Smooth muscle cell of the coronary artery (primary cell): ENCODE measurements around the gene NUMB. TPM values are rescaled to one million over a fixed set of nuclear protein-coding genes. Genes with fewer than 3 reads are reported as not detected.

ENCODE experiments used
- total RNA-seq: library from RNA; depleted of rRNA; stranded (reverse); fragments of >200 nt; gene quantifications from 2 replicates; pipeline ENCODE4 v1.2.3, GENCODE V29; 2014; ENCODE audit warnings: low replicate concordance

Gene NUMB
- total RNA-seq, result 19.1 and 35.3 TPM in 2 replicates

GRCh38 chr14:73458183-73458976, at the start of gene NUMB:
TSS of gene NUMB (minus strand) at chr14:73458546. CDS start at chr14:73355751, 102,795 bp downstream.

DNA sequence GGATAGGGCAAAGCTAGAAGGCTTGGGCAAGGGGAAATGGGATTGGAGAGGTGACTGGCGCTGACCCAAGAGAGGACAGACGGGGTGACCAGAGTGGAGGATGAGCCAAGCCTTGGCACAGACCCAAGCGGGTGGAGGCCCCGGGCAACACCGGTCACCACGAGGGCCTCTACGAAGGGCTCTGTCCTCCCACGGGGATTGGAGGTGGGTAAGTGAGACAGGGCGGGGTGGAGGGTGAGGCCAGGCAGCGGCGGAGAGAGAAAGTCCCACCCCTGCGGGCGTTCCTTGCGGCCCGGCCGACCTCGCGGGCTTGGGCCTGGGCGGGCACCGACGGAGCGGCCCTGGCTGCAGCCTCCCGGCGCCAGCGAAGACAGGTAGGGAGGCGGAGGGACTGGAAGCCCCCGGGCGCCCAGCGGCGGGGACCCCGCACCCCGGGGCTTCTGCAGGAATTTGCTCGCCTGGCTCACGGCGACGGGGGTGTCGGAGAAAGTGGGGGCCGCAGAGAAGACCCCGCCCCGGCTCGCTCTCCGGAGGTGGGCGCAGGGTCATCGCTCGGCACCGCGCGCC, 221.0 kb downstream of the NUMB start, which contains the start of gene PAPLN:
Gene PAPLN (plus strand): TSS at position 288 of the 567 bp plus-strand sequence. CDS start 2,273 bp downstream, outside the sequence.

Other genes starting within 250 kb of the NUMB start
- gene PAPLN, start 221.0 kb downstream of the NUMB start, total RNA-seq, result 2.4 and 2.5 TPM in 2 replicates
- gene RIOX1, start 32.4 kb upstream of the NUMB start, total RNA-seq, result 7.5 and 15.8 TPM in 2 replicates
- 3.0 and 3.6 TPM in 2 replicates for gene ACOT1, start 78.6 kb upstream of the NUMB start, total RNA-seq
- gene HEATR4, start 100.4 kb upstream of the NUMB start, total RNA-seq, result 0.12 TPM in 1 of 2 replicates, not detected in the other
- gene ACOT2, start 110.7 kb upstream of the NUMB start, total RNA-seq, result 15.2 and 32.5 TPM in 2 replicates
- 0.12 and 0.68 TPM in 2 replicates for gene ACOT4, start 133.3 kb upstream of the NUMB start, total RNA-seq
- gene ACOT6, start 154.0 kb upstream of the NUMB start, total RNA-seq, result not detected in 2 replicates
- gene DNAL1, start 186.4 kb upstream of the NUMB start, total RNA-seq, result 3.9 and 8.7 TPM in 2 replicates